Naive B cell (primary cell): ENCODE data around the gene CCSER1. TPM values are rescaled to one million over a fixed set of nuclear protein-coding genes. Genes with fewer than 3 reads are reported as not detected.
"Not testable (repeated sequence)": the region's sequence is repeated elsewhere in the genome, so short reads cannot be mapped to it uniquely, and the experiment has no call there.

Source experiments
- ATAC-seq, 2 donors: fragments of 150-1000 bp; cut with Tn5 transposase; 2 replicates each; pipeline ENCODE4 v1.10.0; 2021; ENCODE audit warnings: low read depth in 2 of 2, mild to moderate bottlenecking in 2 of 2, moderate library complexity in 2 of 2
- DNase-seq: peaks from one replicate; pipeline ENCODE4 v3.0.0; 2022
- H3K27ac Mint-ChIP-seq, 6 donors: one replicate each; pipeline ENCODE4 v1.8.0; 2020 to 2022; ENCODE audit warnings: mild to moderate bottlenecking in 6 of 6, mixed read lengths in 6 of 6, moderate library complexity in 5 of 6, inconsistent platforms in 2 of 6
- H3K27me3 Mint-ChIP-seq, 3 donors: one replicate each; pipeline ENCODE4 v1.8.0; 2021 to 2022; ENCODE audit warnings: mixed read lengths in 3 of 3, mild to moderate bottlenecking in 1 of 3
- H3K36me3 Mint-ChIP-seq, 2 donors: one replicate each; pipeline ENCODE4 v1.8.0; 2020 to 2022; ENCODE audit warnings: mixed read lengths in 2 of 2, inconsistent platforms in 1 of 2, mild to moderate bottlenecking in 1 of 2
- H3K4me1 Mint-ChIP-seq, 3 donors: one replicate each; pipeline ENCODE4 v1.8.0; 2020 to 2022; ENCODE audit warnings: mixed read lengths in 3 of 3, inconsistent platforms in 1 of 3, mild to moderate bottlenecking in 1 of 3, moderate library complexity in 1 of 3
- H3K4me3 Mint-ChIP-seq, 8 donors: one replicate each; pipeline ENCODE4 v1.8.0; 2020 to 2022; ENCODE audit warnings: mild to moderate bottlenecking in 8 of 8, mixed read lengths in 8 of 8, moderate library complexity in 8 of 8, inconsistent platforms in 2 of 8
- H3K9me3 Mint-ChIP-seq, 7 donors: one replicate each; pipeline ENCODE4 v1.8.0; 2020 to 2022; ENCODE audit warnings: mixed read lengths in 7 of 7, mild to moderate bottlenecking in 5 of 7, inconsistent platforms in 2 of 7, moderate library complexity in 1 of 7
- polyA plus RNA-seq, 6 donors: library from polyadenylated mRNA; unstranded; fragments of 300-500 nt; fragmentation: Illumina TruSeq; gene quantifications; one replicate each; pipeline ENCODE4 v1.2.3, GENCODE V29; 2021; ENCODE audit warnings: low read depth in 6 of 6

CCSER1 gene
- polyA plus RNA-seq, 6 donors from 2014 or later = 4.4 to 16.4 (median 14.9) TPM; not detected in 1

DNA sequence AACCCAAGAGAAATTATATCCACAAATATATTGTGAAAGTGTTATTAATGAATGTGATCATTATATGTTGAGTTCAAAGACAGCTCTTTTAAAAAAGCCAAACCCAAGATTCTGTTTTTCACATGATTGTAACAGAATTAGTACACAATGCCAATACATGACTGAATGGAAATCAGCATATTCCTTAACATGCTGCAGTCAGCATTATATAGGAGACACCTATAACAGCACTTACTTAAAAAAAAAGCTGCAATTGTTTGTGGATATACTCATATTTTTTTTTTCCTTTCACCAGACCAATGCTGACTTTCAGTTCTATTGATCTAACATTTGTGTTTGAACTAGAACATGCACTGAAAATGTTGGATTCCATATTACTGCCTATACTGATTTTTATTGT, 165.2 kb downstream of the CCSER1 start:
- Mint-ChIP-seq H3K4me1 (peaks cover 0 to 9% (median 0%) of the 10 kb centered on the region in 3 donors), H3K9me3 (peaks cover 0 to 2% (median 0%) of the 10 kb centered on the region in 7 donors), H3K27me3 (no peaks in the 10 kb centered on the region), H3K36me3 (no peaks in the 10 kb centered on the region), H3K4me3 (no peak overlapping the region), H3K27ac (no peak overlapping the region)
- DNase-seq (no peak), ATAC-seq (no peak)

DNA sequence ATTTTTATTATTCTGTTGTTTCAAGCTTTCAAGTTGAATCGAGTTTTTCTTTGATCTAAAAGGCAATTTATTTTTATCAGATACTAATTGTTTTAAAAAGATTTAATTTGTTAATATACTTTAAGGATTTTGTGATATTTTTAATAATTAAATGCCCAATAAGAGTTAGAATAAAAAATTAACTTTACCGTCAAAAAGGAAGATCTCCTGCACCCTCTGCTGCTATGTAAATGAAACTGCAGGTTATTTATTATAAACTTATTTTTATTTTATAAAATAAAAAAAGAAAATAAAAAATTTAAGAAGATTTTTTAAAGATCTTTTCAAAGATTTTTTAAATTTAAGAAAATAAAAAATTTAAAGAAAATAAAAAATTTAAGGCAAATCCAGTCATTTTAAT, 166.1 kb downstream of the CCSER1 start:
- Mint-ChIP-seq H3K9me3 (peaks cover 0 to 2% (median 0%) of the 10 kb centered on the region in 7 donors), H3K4me3 (no peak overlapping the region), H3K27me3 (no peaks in the 10 kb centered on the region), H3K36me3 (no peaks in the 10 kb centered on the region), H3K4me1 (peaks cover 0 to 6% (median 0%) of the 10 kb centered on the region in 3 donors), H3K27ac (no peak overlapping the region)
- ATAC-seq (no peak), DNase-seq (peak; percentile 7)

DNA sequence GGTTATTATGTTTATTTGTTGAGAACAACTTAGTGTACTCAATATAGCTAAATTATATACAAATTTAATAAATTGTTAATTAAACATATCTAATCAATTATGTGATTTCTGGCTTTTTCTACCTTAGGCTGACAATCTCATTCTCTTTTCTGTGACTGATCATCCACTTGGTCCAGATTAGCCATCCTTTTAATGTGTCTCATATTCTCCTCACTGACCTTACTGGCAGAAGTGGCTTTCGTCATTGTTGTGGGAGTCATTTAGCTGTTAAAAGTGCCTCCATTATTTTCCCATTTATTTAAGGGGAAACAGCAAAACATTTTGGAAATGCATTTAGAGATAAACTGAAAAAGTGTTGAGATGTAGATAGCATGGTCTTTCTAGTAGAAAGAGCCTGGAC, 172.2 kb downstream of the CCSER1 start:
- H3K36me3 Mint-ChIP-seq = peaks cover 6 to 8% of the 10 kb centered on the region in 2 donors
- no peaks in the 10 kb centered on the region for H3K4me1 Mint-ChIP-seq
- ATAC-seq (no peak), DNase-seq (no peak)
- H3K27me3 Mint-ChIP-seq = no peaks in the 10 kb centered on the region
- peak overlapping the region in 1 of 6 donors; percentile 14 for H3K27ac Mint-ChIP-seq
- H3K9me3 Mint-ChIP-seq = peaks cover 0 to 13% (median 2%) of the 10 kb centered on the region in 7 donors
- no peak overlapping the region for H3K4me3 Mint-ChIP-seq

DNA sequence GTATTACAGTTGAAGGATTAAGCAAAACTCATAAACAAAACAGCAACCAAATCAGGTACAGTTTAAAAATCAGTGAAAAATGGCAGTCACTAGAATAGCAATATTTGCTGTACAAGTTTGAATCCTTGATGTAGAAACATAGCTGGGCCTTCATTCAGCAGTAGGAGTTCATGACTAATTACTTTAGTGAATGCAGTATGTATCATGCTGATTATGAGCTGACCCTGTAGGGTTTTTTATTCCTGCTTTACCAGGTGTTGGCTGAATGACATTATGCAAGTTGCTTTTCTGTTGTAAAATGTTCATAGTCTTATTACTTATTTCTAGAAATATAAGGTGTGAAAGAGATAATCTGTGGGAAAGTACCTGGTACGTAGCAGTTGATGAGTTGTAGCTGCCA, 179.6 kb downstream of the CCSER1 start:
- Mint-ChIP-seq H3K27me3 (no peaks in the 10 kb centered on the region), H3K9me3 (peaks cover 0 to 13% (median 2%) of the 10 kb centered on the region in 7 donors), H3K4me3 (no peak overlapping the region), H3K27ac (no peak overlapping the region), H3K36me3 (peaks cover 6 to 8% of the 10 kb centered on the region in 2 donors), H3K4me1 (peaks cover 0 to 2% (median 0%) of the 10 kb centered on the region in 3 donors)
- no peak for DNase-seq
- ATAC-seq = no peak

DNA sequence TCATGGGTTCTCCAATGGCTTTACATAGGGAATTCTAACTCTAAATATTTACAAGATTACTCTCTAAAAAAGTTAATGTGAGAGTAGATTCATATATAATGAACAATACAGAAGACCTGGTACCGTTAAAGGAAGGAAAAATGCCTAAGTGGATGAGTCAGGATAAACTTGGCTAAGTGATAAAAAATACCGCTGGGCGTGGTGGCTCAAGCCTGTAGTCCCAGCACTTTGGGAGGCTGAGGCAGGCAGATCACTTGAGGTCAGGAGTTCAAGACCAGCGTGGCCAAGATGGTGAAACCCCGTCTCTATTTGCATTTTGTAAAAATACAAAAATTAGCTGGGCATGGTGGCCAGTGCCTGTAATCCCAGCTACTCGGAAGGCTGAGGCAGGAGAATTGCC, 189.9 kb downstream of the CCSER1 start:
- ATAC-seq, H3K27ac Mint-ChIP-seq, DNase-seq, H3K27me3 Mint-ChIP-seq, H3K36me3 Mint-ChIP-seq, H3K4me3 Mint-ChIP-seq, H3K9me3 Mint-ChIP-seq, H3K4me1 Mint-ChIP-seq: not testable (repeated sequence)

DNA sequence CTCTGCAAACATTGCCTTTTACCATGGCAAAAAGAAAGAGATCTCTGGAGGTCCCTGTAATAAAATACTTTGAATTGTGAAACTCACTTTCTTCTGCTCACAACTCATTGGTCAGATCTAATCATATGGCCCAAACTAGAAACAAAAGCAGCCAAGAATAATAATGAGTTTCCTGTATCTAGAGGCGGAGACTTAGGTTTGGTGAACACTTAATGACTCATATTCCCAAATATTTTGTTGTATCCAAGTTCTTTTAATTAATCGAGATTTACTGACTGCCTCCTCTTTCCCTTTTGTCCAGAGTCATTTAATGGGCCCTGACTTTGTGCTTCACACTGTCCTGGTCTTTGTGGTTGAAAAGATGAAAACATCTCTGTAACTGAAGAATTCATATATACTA, 190.6 kb downstream of the CCSER1 start:
- Mint-ChIP-seq H3K4me1 (no peaks in the 10 kb centered on the region), H3K36me3 (peaks cover 5 to 13% of the 10 kb centered on the region in 2 donors), H3K27ac (no peak overlapping the region), H3K9me3 (peaks cover 0 to 3% (median 0%) of the 10 kb centered on the region in 7 donors), H3K4me3 (no peak overlapping the region), H3K27me3 (no peaks in the 10 kb centered on the region)
- no peak for ATAC-seq
- DNase-seq = no peak

DNA sequence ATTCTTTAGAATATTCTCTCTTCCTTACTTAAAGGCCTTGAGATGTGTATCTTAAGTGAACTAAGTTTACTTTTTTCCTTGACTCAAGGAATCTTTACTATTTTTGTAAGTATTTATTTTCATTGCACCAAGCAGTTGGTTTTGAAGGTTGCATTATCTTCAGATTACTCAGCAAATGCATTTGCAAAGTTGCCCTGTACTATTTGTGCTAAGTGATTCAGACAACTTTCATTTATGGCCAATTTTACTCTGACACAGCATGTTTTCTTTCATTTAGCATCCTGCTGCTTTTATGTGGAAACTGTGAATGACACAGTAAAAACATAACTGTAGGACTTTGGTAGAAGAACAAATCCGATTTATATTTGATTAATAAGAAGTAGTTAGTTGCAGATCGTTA, 191.0 kb downstream of the CCSER1 start:
- DNase-seq = no peak
- H3K4me3 Mint-ChIP-seq = no peak overlapping the region
- H3K36me3 Mint-ChIP-seq = peaks cover 7 to 14% of the 10 kb centered on the region in 2 donors
- peaks cover 0 to 3% (median 0%) of the 10 kb centered on the region in 7 donors for H3K9me3 Mint-ChIP-seq
- ATAC-seq = no peak
- H3K27ac Mint-ChIP-seq = no peak overlapping the region
- H3K27me3 Mint-ChIP-seq = no peaks in the 10 kb centered on the region
- no peaks in the 10 kb centered on the region for H3K4me1 Mint-ChIP-seq

DNA sequence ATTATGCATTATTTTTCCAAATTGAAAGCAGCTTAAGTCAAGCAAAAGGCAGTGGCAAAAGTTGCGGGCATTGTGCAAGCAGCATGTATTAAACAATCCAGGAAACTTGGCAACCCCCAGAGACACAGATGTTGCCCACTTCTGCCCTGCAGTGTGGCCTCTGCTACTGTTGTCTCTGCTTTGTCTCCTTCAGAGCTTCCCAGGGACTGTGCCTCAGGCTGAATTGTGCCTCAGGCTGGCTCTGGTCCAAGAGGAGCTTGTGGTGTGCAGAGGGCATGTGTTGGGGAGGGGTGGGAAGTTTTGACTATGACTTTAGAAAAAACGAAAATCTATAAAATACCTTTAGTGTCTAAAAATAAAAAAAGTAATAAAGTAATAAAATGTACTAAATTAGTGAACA, 201.4 kb downstream of the CCSER1 start:
- no peaks in the 10 kb centered on the region for H3K27me3 Mint-ChIP-seq
- H3K4me3 Mint-ChIP-seq = no peak overlapping the region
- no peak for DNase-seq
- peaks cover 0 to 5% of the 10 kb centered on the region in 2 donors for H3K36me3 Mint-ChIP-seq
- ATAC-seq = no peak
- peaks cover 0 to 3% (median 0%) of the 10 kb centered on the region in 7 donors for H3K9me3 Mint-ChIP-seq
- peak overlapping the region in 1 of 6 donors; percentile 9 for H3K27ac Mint-ChIP-seq
- no peaks in the 10 kb centered on the region for H3K4me1 Mint-ChIP-seq

DNA sequence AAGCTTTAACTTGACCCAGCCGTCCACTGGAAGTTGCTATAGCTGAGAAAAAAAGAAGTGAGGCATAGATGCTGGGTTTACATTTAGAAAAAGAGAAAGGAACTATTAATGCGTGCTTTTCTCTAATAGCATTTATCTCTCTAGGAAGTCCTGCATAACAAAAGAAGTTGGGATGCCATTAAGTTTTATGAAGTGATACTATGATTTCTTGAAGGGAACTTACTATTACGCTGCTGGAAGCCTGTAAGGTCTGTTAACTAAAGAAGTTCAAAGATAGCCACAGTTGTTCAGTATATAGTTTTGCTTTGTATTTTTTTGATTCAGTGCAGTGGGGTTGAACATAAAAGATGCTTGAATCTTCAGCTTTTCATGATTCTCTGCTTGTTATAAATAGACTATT, 203.4 kb downstream of the CCSER1 start:
- DNase-seq (no peak), ATAC-seq (no peak)
- Mint-ChIP-seq H3K36me3 (peaks cover 0 to 5% of the 10 kb centered on the region in 2 donors), H3K27me3 (no peaks in the 10 kb centered on the region), H3K9me3 (no peaks in the 10 kb centered on the region), H3K4me3 (no peak overlapping the region), H3K4me1 (no peaks in the 10 kb centered on the region), H3K27ac (peak overlapping the region in 1 of 6 donors; percentile 22)

DNA sequence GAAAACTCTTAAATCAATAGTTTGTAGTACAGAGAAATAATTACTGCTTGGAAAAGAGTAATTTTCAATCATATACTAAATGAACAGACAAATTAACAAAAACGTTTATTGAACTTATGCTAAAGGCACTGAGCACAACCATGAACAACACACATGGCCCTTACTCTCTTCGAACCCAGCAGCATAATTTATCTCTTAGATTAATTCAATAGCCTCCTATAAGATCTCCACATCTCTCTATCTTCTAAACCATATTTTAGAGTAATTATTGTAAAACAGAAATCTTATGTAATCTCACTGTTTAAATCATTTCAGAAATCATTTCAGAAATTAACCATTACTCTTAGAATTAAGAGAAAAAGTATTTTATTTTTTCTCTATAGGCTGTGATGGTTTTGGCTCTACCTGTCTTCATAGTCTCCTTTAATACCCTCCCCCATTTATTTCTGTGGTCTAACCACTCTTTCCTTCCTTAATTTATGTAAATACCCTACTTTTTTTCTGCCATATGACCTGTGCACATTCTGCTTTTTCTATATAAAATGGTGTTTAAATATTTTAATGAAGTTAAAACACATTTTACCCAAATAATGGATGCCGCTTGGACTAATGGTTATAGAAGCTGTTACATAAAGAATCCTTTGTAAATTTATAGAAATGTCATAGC, 218.5 kb downstream of the CCSER1 start:
- Mint-ChIP-seq H3K27me3 (no peaks in the 10 kb centered on the region), H3K27ac (no peak overlapping the region), H3K4me1 (no peaks in the 10 kb centered on the region), H3K9me3 (peaks cover 0 to 4% (median 0%) of the 10 kb centered on the region in 7 donors), H3K36me3 (peaks cover 7 to 33% of the 10 kb centered on the region in 2 donors), H3K4me3 (no peak overlapping the region)
- no peak for DNase-seq
- ATAC-seq = no peak

DNA sequence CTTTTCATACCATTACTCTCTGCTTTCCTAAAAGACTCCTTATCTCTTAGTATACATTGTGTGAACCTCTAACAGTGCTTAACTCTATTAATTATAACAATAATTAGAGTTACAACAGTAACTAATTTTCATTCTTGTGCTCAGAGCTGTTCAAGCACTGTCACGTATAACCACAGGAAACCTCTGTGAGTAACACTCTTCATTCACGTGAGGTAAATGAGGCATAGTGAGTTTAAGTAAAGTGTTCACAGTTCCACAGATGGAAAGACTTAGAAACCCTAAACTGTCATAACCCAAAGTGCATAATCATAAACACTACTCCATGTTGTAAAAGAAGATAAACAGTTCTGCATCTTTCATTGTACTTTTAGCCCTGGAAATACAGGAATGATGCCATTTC, 222.4 kb downstream of the CCSER1 start:
- ATAC-seq (no peak), DNase-seq (no peak)
- no peak overlapping the region for H3K27ac Mint-ChIP-seq
- no peaks in the 10 kb centered on the region for H3K4me1 Mint-ChIP-seq
- H3K27me3 Mint-ChIP-seq = no peaks in the 10 kb centered on the region
- peaks cover 7 to 13% of the 10 kb centered on the region in 2 donors for H3K36me3 Mint-ChIP-seq
- H3K9me3 Mint-ChIP-seq = peaks cover 0 to 4% (median 0%) of the 10 kb centered on the region in 7 donors
- no peak overlapping the region for H3K4me3 Mint-ChIP-seq

DNA sequence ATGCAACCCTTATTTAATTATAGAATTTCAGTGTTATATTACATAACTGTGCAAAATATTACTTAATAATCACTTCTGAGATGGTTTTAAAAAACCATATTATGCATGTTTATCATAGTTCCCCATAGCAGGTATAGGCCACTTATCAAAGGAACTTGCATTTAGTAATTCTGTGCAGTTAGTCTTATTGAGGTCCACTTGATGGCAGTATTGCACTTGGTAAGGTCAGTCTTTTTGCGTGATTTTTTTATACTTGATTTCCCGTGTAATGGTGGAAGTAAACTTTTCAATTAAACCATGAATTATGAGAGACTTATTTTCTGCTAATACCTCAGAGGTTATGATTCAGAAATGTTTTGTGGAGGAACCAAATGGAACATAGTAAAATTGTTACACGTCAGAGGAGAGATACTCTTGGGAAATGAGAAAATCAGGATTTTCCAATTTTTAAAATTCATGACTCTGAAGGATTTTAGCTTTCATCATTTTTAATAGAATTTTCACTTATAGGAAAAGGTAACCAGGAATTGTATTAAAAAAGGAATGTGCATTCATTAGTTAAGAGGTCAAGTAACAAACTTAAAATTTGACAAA, 230.0 kb downstream of the CCSER1 start:
- H3K27me3 Mint-ChIP-seq = no peaks in the 10 kb centered on the region
- no peak overlapping the region for H3K27ac Mint-ChIP-seq
- DNase-seq = no peak
- no peaks in the 10 kb centered on the region for H3K36me3 Mint-ChIP-seq
- no peak for ATAC-seq
- H3K4me1 Mint-ChIP-seq = no peaks in the 10 kb centered on the region
- no peak overlapping the region for H3K4me3 Mint-ChIP-seq
- no peaks in the 10 kb centered on the region for H3K9me3 Mint-ChIP-seq

DNA sequence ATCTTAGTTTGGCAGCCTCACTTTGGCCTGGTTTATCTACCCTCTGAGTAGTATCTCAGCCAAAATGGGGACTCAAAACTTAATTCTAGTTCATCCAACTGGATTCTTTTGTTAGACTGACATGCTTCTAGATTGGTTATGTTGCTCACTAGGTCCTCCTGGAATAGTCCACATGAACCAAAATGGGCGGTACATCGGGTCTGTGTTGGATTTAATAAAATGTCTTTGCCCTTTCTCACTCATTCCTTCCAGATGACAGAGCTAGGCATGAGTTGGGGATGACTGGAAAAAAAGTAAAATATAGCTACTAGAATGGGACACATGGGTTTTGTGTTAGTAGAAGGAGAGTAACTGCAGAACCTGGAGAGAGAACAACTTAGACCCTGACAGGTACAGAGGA, 247.9 kb downstream of the CCSER1 start:
- Mint-ChIP-seq H3K36me3 (no peaks in the 10 kb centered on the region), H3K9me3 (no peaks in the 10 kb centered on the region), H3K4me3 (peak overlapping the region in 1 of 8 donors; percentile 37), H3K27ac (no peak overlapping the region), H3K4me1 (no peaks in the 10 kb centered on the region), H3K27me3 (no peaks in the 10 kb centered on the region)
- DNase-seq = no peak
- no peak for ATAC-seq

DNA sequence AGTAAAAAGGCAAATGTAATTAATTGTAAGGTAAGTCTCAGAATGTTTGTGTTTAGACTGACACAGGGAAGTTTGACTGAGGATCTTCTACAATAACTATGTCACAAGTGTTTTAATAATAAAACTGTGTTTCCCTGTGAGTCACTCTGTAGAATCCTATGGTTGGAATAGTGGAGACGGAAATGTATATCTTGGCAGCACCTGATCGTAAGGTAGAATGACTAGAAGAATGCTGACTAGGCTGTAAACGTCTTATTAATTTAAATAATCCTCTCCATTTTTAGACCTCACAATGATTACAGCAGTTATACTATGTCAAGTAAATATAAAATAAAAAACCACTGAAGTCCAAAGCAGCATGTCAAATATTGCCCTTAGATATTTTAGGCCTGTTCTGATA, 266.0 kb downstream of the CCSER1 start:
- H3K36me3 Mint-ChIP-seq = no peaks in the 10 kb centered on the region
- H3K27me3 Mint-ChIP-seq = no peaks in the 10 kb centered on the region
- no peak overlapping the region for H3K4me3 Mint-ChIP-seq
- no peak overlapping the region for H3K27ac Mint-ChIP-seq
- no peak for DNase-seq
- no peak for ATAC-seq
- no peaks in the 10 kb centered on the region for H3K4me1 Mint-ChIP-seq
- H3K9me3 Mint-ChIP-seq = no peaks in the 10 kb centered on the region
